ENCODE data around the gene CAMK1D. TPM values are rescaled to one million over a fixed set of nuclear protein-coding genes. Genes with fewer than 3 reads are reported as not detected.

The CAMK1D gene
- total RNA-seq, 1 donor from 2014 or later = 1.0 TPM

- no peak for DNase-seq (ENCODE audit: low read depth)
- no peak overlapping the region for H3K4me3 ChIP-seq (ENCODE audit: low read depth, low read length)
- no peak for TF ChIP-seq CTCF (conservative IDR thresholded peaks at IDR 0.05; ENCODE audit: low read depth, low read length)
These were observed 292.7 kb downstream of the CAMK1D start for GRCh38 chr10:12642036-12642435.

GRCh38 chr10:12643279-12643678 lies 293.9 kb downstream of the CAMK1D start:
- no peak for DNase-seq (ENCODE audit: low read depth)
- H3K4me3 ChIP-seq (ENCODE audit: low read depth, low read length) = no peak overlapping the region
- TF ChIP-seq CTCF (conservative IDR thresholded peaks at IDR 0.05; ENCODE audit: low read depth, low read length) = no peak

- no peak for DNase-seq (ENCODE audit: low read depth)
- H3K4me3 ChIP-seq (ENCODE audit: low read depth, low read length) = no peak overlapping the region
- no peak for TF ChIP-seq CTCF (conservative IDR thresholded peaks at IDR 0.05; ENCODE audit: low read depth, low read length)
These were observed 295.2 kb downstream of the CAMK1D start for GRCh38 chr10:12644380-12645144.

- no peak for DNase-seq (ENCODE audit: low read depth)
- TF ChIP-seq CTCF (conservative IDR thresholded peaks at IDR 0.05; ENCODE audit: low read depth, low read length) = no peak
- no peak overlapping the region for H3K4me3 ChIP-seq (ENCODE audit: low read depth, low read length)
These were observed 296.1 kb downstream of the CAMK1D start for GRCh38 chr10:12645449-12645848.

GRCh38 chr10:12649012-12649584 lies 299.8 kb downstream of the CAMK1D start:
- no peak for DNase-seq (ENCODE audit: low read depth)
- H3K4me3 ChIP-seq (ENCODE audit: low read depth, low read length) = no peak overlapping the region
- no peak for TF ChIP-seq CTCF (conservative IDR thresholded peaks at IDR 0.05; ENCODE audit: low read depth, low read length)

GRCh38 chr10:12650122-12650521 lies 300.8 kb downstream of the CAMK1D start:
- TF ChIP-seq CTCF (conservative IDR thresholded peaks at IDR 0.05; ENCODE audit: low read depth, low read length) = no peak
- no peak overlapping the region for H3K4me3 ChIP-seq (ENCODE audit: low read depth, low read length)
- no peak for DNase-seq (ENCODE audit: low read depth)

All from epithelial cell of proximal tubule (primary cell).